GM12878 (cell line): Measurements from ENCODE around the gene ZNF407. TPM values are rescaled to one million over a fixed set of nuclear protein-coding genes. Genes with fewer than 3 reads are reported as not detected.

Source experiments
- ATAC-seq: fragments of 200-7000 bp; cut with Tn5 transposase; 3 replicates; pipeline ENCODE4 v1.9.1; 2020; ENCODE audit warnings: mild to moderate bottlenecking, moderate library complexity
- BruUV-seq: library from RNA; stranded (reverse); fragments of 400-500 nt; replicated peaks from 2 replicates; lab custom pipeline; 2021; lab: Mats Ljungman, UMichigan
- CTCF ChIA-PET: fragments of 300-600 bp; sonication (Branson Sonifier 250); formaldehyde crosslinking; extraction: SDS; loops from one replicate; lab custom pipeline; 2021; ENCODE audit warnings: inconsistent platforms; lab: Yijun Ruan, JAX
- POLR2A ChIA-PET: fragments of 350-600 bp; formaldehyde crosslinking; extraction: SDS; loops from one replicate; lab custom pipeline; 2021; ENCODE audit warnings: inconsistent platforms; lab: Charles Lee
- RAD21 ChIA-PET: fragments of 300-600 bp; sonication (Branson Sonifier 250); formaldehyde crosslinking; loops from one replicate; lab custom pipeline; 2023; ENCODE audit warnings: antibody characterized with exemption; ENCODE audit not compliant: unreplicated experiment; lab: Charles Lee
- SMC1A ChIA-PET: fragments of 300-600 bp; sonication (Branson Sonifier 250); formaldehyde crosslinking; loops from one replicate; lab custom pipeline; 2023; ENCODE audit not compliant: unreplicated experiment, uncharacterized antibody; lab: Charles Lee
- DNase-seq: peaks from one replicate; pipeline ENCODE4 v3.0.0-alpha.2; 2011; ENCODE audit warnings: low read depth, low spot score
- FAIRE-seq: peaks from 3 replicates; lab custom pipeline; 2011; peaks lifted over from hg19 to GRCh38; lab: Jason Lieb, UNC
- H2AFZ ChIP-seq: 2 replicates; pipeline ENCODE4 v1.6.0; 2011; ENCODE audit warnings: low read depth, low read length, control low read depth; ENCODE audit not compliant: control insufficient read depth
- H3K27ac ChIP-seq: 2 replicates; pipeline ENCODE4 v1.5.1; 2011; ENCODE audit warnings: control low read depth; ENCODE audit not compliant: control insufficient read depth, insufficient read depth
- H3K27me3 ChIP-seq, 2 experiments: replicated peaks in 1 of 2; 2 replicates each; pipeline versions ENCODE4 v1.6.0 to v1.6.1; 2011; ENCODE audit warnings: low read length in 1 of 2; ENCODE audit not compliant: control insufficient read depth in 2 of 2, insufficient read depth in 2 of 2
- H3K36me3 ChIP-seq, 2 experiments: 2 replicates each; pipeline ENCODE4 v1.5.1; 2011; ENCODE audit warnings: low read length in 1 of 2; ENCODE audit not compliant: control insufficient read depth in 2 of 2, insufficient read depth in 2 of 2
- H3K4me1 ChIP-seq: 2 replicates; pipeline ENCODE4 v1.6.1; 2011; ENCODE audit warnings: mild to moderate bottlenecking, low read length, moderate library complexity, mixed read lengths; ENCODE audit not compliant: control insufficient read depth, insufficient read depth
- H3K4me2 ChIP-seq: 2 replicates; pipeline ENCODE4 v1.6.0; 2011; ENCODE audit warnings: control low read depth; ENCODE audit not compliant: control insufficient read depth, insufficient read depth
- H3K4me3 ChIP-seq: fragments of 200-600 bp; sonication (generic); 2 replicates; pipeline ENCODE4 v1.5.1; 2016
- H3K79me2 ChIP-seq: 2 replicates; pipeline ENCODE4 v1.6.0; 2011; ENCODE audit warnings: low read length; ENCODE audit not compliant: control insufficient read depth, insufficient read depth
- H3K9ac ChIP-seq: 2 replicates; pipeline ENCODE4 v1.8.0; 2011; ENCODE audit warnings: low read length, control low read depth, mixed read lengths; ENCODE audit not compliant: control insufficient read depth, insufficient read depth
- H3K9me3 ChIP-seq: replicated peaks from 3 replicates; pipeline ENCODE4 v1.5.1; 2011; ENCODE audit warnings: mild to moderate bottlenecking, low read length; ENCODE audit not compliant: control insufficient read depth, insufficient read depth
- H4K20me1 ChIP-seq: 2 replicates; pipeline ENCODE4 v1.6.0; 2011; ENCODE audit not compliant: control insufficient read depth, insufficient read depth
- IKZF2 ChIP-seq, 2 experiments: fragments of 450-650 bp; IDR thresholded peaks; 2 replicates each; pipeline ENCODE4 v1.6.1; 2017; ENCODE audit warnings: mild to moderate bottlenecking in 2 of 2, moderate library complexity in 2 of 2
- NFIC ChIP-seq: IDR thresholded peaks from 2 replicates; pipeline ENCODE4 v1.6.1; 2012; ENCODE audit warnings: low read depth, mild to moderate bottlenecking, inconsistent platforms, low read length, moderate library complexity
- ZBED1 ChIP-seq: IDR thresholded peaks from 2 replicates; pipeline ENCODE4 v1.6.1; 2016; ENCODE audit warnings: borderline replicate concordance
- ZNF592 ChIP-seq: fragments of 450-650 bp; IDR thresholded peaks from 2 replicates; pipeline ENCODE4 v1.6.1; 2017; ENCODE audit warnings: mild to moderate bottlenecking, moderate library complexity
- WGBS: methylation state at CpG from one replicate; pipeline ENCODE4 v1.1.6; 2016; ENCODE audit warnings: low lambda C conversion rate; ENCODE audit not compliant: insufficient replicate concordance, insufficient coverage; ENCODE audit errors: missing lambda C conversion rate; 5-methylcytosine and 5-hydroxymethylcytosine counted together
- in situ Hi-C: fragments of 300-500 bp; cut with MboI; formaldehyde crosslinking; loops from 9 replicates; pipeline ENCODE4 v1.14.3; 2018; ENCODE audit warnings: mixed read lengths
- intact Hi-C: fragments of 100-400 bp; cut with micrococcal nuclease; formaldehyde crosslinking; loops from one replicate; pipeline ENCODE4 v1.14.2; 2022; ENCODE audit not compliant: unreplicated experiment
- polyA plus RNA-seq, 11 experiments: library from polyadenylated mRNA; depleted of rRNA in 4 of 11; unstranded in 6 of 11; stranded (reverse) in 5 of 11; fragments of >200 nt; fragmentation: Nextera tagmentation in 4 of 11; fragmentation: Illumina TruSeq in 1 of 11; extraction: Ambion mirVana in 4 of 11; extraction: Trizol in 1 of 11; gene quantifications; 1 replicate in 1 of 11; 2 replicates in 10 of 11; pipeline versions ENCODE4 v1.2.1 to v1.2.3, GENCODE V29; 2011 to 2016; ENCODE audit warnings: inconsistent platforms in 2 of 11, missing spikeins in 2 of 11, low read depth in 1 of 11
- total RNA-seq, 4 experiments: library from RNA; depleted of rRNA in 3 of 4; stranded (reverse); fragments of >200 nt in 3 of 4; fragmentation: Illumina TruSeq in 1 of 4; extraction: Trizol in 1 of 4; gene quantifications; 2 replicates each; pipeline versions ENCODE4 v1.2.1 to v1.2.3, GENCODE V29; 2013 to 2021
- TF ChIP-seq, protein P1 (sequence below): fragments of 450-650 bp; IDR thresholded peaks from 2 replicates; pipeline ENCODE4 v1.6.1; 2016; ENCODE audit warnings: mild to moderate bottlenecking

The ZNF407 gene
- total and polyA plus RNA-seq, 10 of the 15 experiments (the other 5 are each of a cell fraction or from before 2014, with no cell fraction given) = 0.69 to 11.6 (median 5.3) TPM

DNA sequence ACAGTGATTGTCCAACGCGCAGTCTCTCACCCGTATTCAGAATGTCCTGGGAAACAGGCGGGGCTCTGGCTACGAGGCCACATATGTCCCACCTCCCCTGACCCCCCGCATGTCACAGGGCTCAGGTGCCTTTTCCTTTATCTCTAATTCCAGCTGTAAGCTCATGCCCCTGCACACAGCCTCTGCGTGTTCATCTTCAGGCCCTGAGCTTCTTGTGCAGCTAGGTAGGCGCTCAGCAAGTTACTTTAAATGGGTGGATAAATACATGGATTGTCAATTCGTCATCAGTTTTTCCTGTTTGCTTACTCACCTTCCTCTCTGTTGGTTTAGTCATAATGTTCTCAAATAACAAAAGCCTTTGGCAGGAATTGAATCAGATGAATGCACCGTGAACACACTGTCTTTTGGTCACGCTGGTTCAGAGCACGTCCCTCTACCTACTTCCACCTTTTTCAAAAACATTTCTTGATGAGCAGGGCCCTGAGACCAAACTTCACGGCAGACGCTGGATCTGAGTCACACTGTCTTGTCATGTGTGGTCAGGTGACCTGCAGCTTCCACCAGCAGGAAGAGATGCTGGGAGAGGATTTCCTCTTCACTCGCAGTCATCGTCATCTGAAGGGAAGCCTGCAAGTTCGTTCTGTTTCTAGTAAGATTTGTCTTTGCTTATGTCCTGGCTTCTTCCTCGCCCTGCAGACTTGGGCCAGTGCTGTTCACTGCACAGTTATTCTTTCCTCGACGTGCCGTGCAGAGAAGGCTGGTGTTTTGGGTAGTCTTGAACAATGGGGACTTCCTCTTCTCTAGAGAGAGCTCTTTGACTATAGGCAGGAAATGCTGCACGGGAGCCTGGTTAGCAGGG lies 473.2 kb downstream of the ZNF407 start (continued):
- TF ChIP-seq, protein P1, sequence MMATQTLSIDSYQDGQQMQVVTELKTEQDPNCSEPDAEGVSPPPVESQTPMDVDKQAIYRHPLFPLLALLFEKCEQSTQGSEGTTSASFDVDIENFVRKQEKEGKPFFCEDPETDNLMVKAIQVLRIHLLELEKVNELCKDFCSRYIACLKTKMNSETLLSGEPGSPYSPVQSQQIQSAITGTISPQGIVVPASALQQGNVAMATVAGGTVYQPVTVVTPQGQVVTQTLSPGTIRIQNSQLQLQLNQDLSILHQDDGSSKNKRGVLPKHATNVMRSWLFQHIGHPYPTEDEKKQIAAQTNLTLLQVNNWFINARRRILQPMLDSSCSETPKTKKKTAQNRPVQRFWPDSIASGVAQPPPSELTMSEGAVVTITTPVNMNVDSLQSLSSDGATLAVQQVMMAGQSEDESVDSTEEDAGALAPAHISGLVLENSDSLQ = 0 out of 2 replicates have a peak, but pooled peaks have one; percentile 25
- TF ChIP-seq IKZF2 (IDR thresholded peaks at IDR 0.05) = no peak; a peak in 1 of 4 replicates
- no peak for TF ChIP-seq ZNF592
- TF ChIP-seq ZBED1 = no peak

- H3K79me2 ChIP-seq = no peaks in the 10 kb centered on the region
- in situ Hi-C loops (no loop called here), intact Hi-C loops (no loop called here)
- H3K9ac ChIP-seq = no peak overlapping the region
- peak overlapping the region; percentile 71; the same call in 1 of the 2 replicates for H3K4me2 ChIP-seq
- ChIA-PET POLR2A (no interaction called here), RAD21 (interaction anchor here (0.9 kb wide), 1 partner anchor 139 kb away, joined by 3 read pairs; the partner anchor contains the start of gene TSHZ1), SMC1A (no interaction called here), CTCF (no interaction called here)
- DNase-seq (no peak), ATAC-seq (no peak), FAIRE-seq (no peak)
- H3K4me1 ChIP-seq = peaks cover 7% of the 10 kb centered on the region; the same call in 1 of the 2 replicates
- no peaks in the 10 kb centered on the region for H4K20me1 ChIP-seq
- peak overlapping the region; percentile 97; the same call in 1 of the 2 replicates for H2AFZ ChIP-seq
- H3K4me3 ChIP-seq = no peak overlapping the region
- BruUV-seq = no TSS peak
- 33% methylated on average over 9 of the region's 9 CpGs for WGBS
- TF ChIP-seq ZNF592 (no peak), NFIC (no peak)
- H3K27ac ChIP-seq = no peak overlapping the region; the same call in 1 of the 2 replicates
- no peaks in the 10 kb centered on the region for H3K9me3 ChIP-seq
- no peaks in the 10 kb centered on the region for H3K27me3 ChIP-seq
- no peaks in the 10 kb centered on the region for H3K36me3 ChIP-seq
Measured at GRCh38 chr18:75071484-75071785, 473.8 kb downstream of the ZNF407 start.
